C4-2B (cell line): Measurements from ENCODE around the gene MITF.

Experiments used
- H3K27ac ChIP-seq: fragments of 450-650 bp; 2 replicates; pipeline ENCODE4 v1.5.1; 2017
- ZFX ChIP-seq: fragments of 450-650 bp; IDR thresholded peaks from 2 replicates; pipeline ENCODE4 v1.6.1; 2017
- TF ChIP-seq, protein P1 (sequence below): fragments of 450-650 bp; conservative IDR thresholded peaks from 2 replicates; pipeline ENCODE4 v1.5.1; 2017; ENCODE audit warnings: mild to moderate bottlenecking

MITF gene

DNA sequence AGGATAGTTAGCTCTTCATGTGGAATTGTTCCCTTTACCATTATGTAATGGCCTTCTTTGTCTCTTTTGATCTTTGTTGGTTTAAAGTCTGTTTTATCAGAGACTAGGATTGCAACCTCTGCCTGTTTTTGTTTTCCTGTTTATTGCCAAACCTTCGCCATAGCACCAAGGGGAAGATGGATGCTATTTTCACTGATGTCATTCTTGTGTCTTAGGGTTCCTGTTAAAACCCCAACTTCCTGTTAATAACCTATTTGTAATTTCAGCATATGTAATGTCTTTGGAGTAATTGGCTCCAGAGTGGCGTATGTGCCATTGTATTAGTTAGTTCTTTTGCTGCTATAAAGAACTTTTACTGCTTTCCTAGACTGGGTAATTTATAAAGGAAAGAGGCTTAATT lies 271.1 kb downstream of the MITF start:
- no peak overlapping the region for H3K27ac ChIP-seq
- TF ChIP-seq, protein P1, sequence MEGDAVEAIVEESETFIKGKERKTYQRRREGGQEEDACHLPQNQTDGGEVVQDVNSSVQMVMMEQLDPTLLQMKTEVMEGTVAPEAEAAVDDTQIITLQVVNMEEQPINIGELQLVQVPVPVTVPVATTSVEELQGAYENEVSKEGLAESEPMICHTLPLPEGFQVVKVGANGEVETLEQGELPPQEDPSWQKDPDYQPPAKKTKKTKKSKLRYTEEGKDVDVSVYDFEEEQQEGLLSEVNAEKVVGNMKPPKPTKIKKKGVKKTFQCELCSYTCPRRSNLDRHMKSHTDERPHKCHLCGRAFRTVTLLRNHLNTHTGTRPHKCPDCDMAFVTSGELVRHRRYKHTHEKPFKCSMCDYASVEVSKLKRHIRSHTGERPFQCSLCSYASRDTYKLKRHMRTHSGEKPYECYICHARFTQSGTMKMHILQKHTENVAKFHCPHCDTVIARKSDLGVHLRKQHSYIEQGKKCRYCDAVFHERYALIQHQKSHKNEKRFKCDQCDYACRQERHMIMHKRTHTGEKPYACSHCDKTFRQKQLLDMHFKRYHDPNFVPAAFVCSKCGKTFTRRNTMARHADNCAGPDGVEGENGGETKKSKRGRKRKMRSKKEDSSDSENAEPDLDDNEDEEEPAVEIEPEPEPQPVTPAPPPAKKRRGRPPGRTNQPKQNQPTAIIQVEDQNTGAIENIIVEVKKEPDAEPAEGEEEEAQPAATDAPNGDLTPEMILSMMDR = no peak
- TF ChIP-seq ZFX = no peak

DNA sequence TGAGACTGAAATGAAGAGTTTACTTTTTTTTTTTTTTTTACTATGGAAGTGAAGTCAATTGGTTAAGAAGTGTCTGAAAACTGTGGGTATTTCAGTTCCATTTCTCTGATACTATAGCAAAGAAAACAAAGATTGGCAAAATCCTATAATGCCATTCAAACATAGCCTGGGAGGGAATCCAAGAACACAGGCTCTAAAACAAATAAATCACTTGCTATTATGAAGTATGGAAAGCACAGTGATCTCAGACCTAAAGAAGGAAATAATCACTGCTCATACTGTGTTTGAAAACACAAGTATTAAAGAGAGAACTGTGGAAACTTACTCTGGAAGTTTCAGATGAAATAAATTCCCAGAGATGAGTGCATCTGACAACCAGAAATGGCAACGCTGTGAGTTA lies 272.3 kb downstream of the MITF start:
- TF ChIP-seq, protein P1 = no peak
- no peak for TF ChIP-seq ZFX
- H3K27ac ChIP-seq = no peak overlapping the region; the same call in 1 of the 2 replicates
